Endothelial cell of umbilical vein (primary cell): ENCODE results near the gene COA5. TPM values are rescaled to one million over a fixed set of nuclear protein-coding genes. Genes with fewer than 3 reads are reported as not detected.

ENCODE experiments used
- BruUV-seq: library from RNA; stranded (reverse); fragments of 400-500 nt; replicated peaks from 2 replicates; lab custom pipeline; 2021; lab: Mats Ljungman, UMichigan
- CTCF ChIA-PET: fragments of 300-600, 350-600 bp; sonication (Branson Sonifier 250); formaldehyde crosslinking; loops from one replicate; lab custom pipeline; 2021; ENCODE audit warnings: antibody characterized with exemption, inconsistent platforms; lab: Charles Lee
- POLR2A ChIA-PET: fragments of 300-600, 350-600 bp; sonication (Branson Sonifier 250); formaldehyde crosslinking; loops from one replicate; lab custom pipeline; 2021; ENCODE audit warnings: antibody characterized with exemption, inconsistent platforms; lab: Charles Lee
- DNase-seq: peaks from one replicate; pipeline ENCODE4 v3.0.0-alpha.2; 2011; ENCODE audit warnings: low read depth, low spot score
- FAIRE-seq: peaks from 2 replicates; lab custom pipeline; 2011; peaks lifted over from hg19 to GRCh38; lab: Jason Lieb, UNC
- H2AFZ ChIP-seq: 2 replicates; pipeline ENCODE4 v1.6.0; 2012; ENCODE audit warnings: low read depth, low read length, control low read depth, inconsistent platforms
- H3K27ac ChIP-seq: 2 replicates; pipeline ENCODE4 v1.5.1; 2011; ENCODE audit warnings: low read depth, mild to moderate bottlenecking, control low read depth, low read length, moderate library complexity; ENCODE audit not compliant: insufficient read depth
- H3K27me3 ChIP-seq, 2 experiments: 2 replicates each; pipeline versions ENCODE4 v1.6.0 to v1.6.1; 2011; ENCODE audit warnings: low read length in 2 of 2, mixed read lengths in 1 of 2; ENCODE audit not compliant: control insufficient read depth in 2 of 2, insufficient read depth in 2 of 2
- H3K36me3 ChIP-seq, 2 experiments: 2 replicates in 1 of 2; 3 replicates in 1 of 2; pipeline ENCODE4 v1.5.1; 2011; ENCODE audit warnings: low read length in 2 of 2, mild to moderate bottlenecking in 1 of 2, moderate library complexity in 1 of 2; ENCODE audit not compliant: control insufficient read depth in 2 of 2, insufficient read depth in 2 of 2; ENCODE audit errors: extremely low read depth in 1 of 2
- H3K4me1 ChIP-seq: 3 replicates; pipeline ENCODE4 v1.5.1; 2011; ENCODE audit warnings: mild to moderate bottlenecking, low read length; ENCODE audit not compliant: control insufficient read depth, insufficient read depth; ENCODE audit errors: extremely low read depth
- H3K4me2 ChIP-seq: 2 replicates; pipeline ENCODE4 v1.6.1; 2011; ENCODE audit warnings: low read length, control low read depth, mixed read lengths; ENCODE audit not compliant: insufficient read depth
- H3K4me3 ChIP-seq, 3 experiments: fragments of 200-600 bp in 1 of 3; sonication (generic), shearing (Covaris generic) in 1 of 3; replicated peaks in 1 of 3; 2 replicates each; pipeline ENCODE4 v1.5.1; 2011 to 2016; ENCODE audit warnings: control low read depth in 3 of 3, low read length in 3 of 3, mild to moderate bottlenecking in 2 of 3, inconsistent platforms in 1 of 3, low read depth in 1 of 3, moderate library complexity in 1 of 3; ENCODE audit not compliant: insufficient read depth in 1 of 3
- H3K79me2 ChIP-seq: 2 replicates; pipeline ENCODE4 v1.6.0; 2012; ENCODE audit warnings: low read length, inconsistent platforms; ENCODE audit not compliant: control insufficient read depth, insufficient read depth
- H3K9ac ChIP-seq: replicated peaks from 2 replicates; pipeline ENCODE3; 2011; ENCODE audit warnings: low read length, control low read depth; ENCODE audit not compliant: insufficient read depth; ENCODE audit errors: extremely low read depth
- H3K9me1 ChIP-seq: replicated peaks from 3 replicates; pipeline ENCODE4 v1.6.0; 2011; ENCODE audit warnings: mild to moderate bottlenecking, low read length; ENCODE audit not compliant: control insufficient read depth, insufficient read depth; ENCODE audit errors: extremely low read depth
- H3K9me3 ChIP-seq: replicated peaks from 2 replicates; pipeline ENCODE4 v1.5.1; 2012; ENCODE audit warnings: low read length, inconsistent platforms; ENCODE audit not compliant: control insufficient read depth, insufficient read depth
- H4K20me1 ChIP-seq: replicated peaks from 2 replicates; pipeline ENCODE3; 2011; ENCODE audit warnings: mild to moderate bottlenecking, low read length; ENCODE audit not compliant: control insufficient read depth, insufficient read depth; ENCODE audit errors: extremely low read depth
- JUN ChIP-seq: IDR thresholded peaks from 2 replicates; pipeline ENCODE4 v1.6.1; 2011; ENCODE audit warnings: borderline replicate concordance, low read depth; ENCODE audit not compliant: insufficient read length, insufficient read depth
- POLR2A ChIP-seq: IDR thresholded peaks from 2 replicates; pipeline ENCODE4 v1.6.1; 2012; ENCODE audit warnings: low read depth, mild to moderate bottlenecking, control low read depth, low read length
- POLR2AphosphoS5 ChIP-seq: IDR thresholded peaks from 2 replicates; pipeline ENCODE4 v1.6.1; 2012; ENCODE audit warnings: low read depth, mild to moderate bottlenecking, control low read depth, low read length, moderate library complexity; ENCODE audit not compliant: insufficient read depth
- dilution Hi-C: fragments of 300-500 bp; cut with MboI; formaldehyde crosslinking; loops from one replicate; pipeline ENCODE4 v1.15.0; 2019; ENCODE audit warnings: low sequenced_read_pairs; ENCODE audit not compliant: extremely low pct_ligation_motif_present
- intact Hi-C: fragments of 100-400 bp; cut with micrococcal nuclease; formaldehyde crosslinking; loops from one replicate; pipeline ENCODE4 v1.10.0; 2022
- polyA plus RNA-seq, 4 experiments: library from polyadenylated mRNA; depleted of rRNA in 3 of 4; stranded (reverse) in 3 of 4; unstranded in 1 of 4; fragments of >200 nt; gene quantifications; 2 replicates each; pipeline versions ENCODE4 v1.2.1 to v1.2.3, GENCODE V29; 2011 to 2012; ENCODE audit warnings: missing spikeins in 1 of 4
- total RNA-seq: library from RNA; stranded (reverse); gene quantifications from 2 replicates; pipeline ENCODE4 v1.2.3, GENCODE V29; 2021
- TF ChIP-seq, protein P1 (sequence below), 2 donors: IDR thresholded peaks; 1 replicate in 1 of 2; 2 replicates in 1 of 2; pipeline ENCODE4 v1.5.1; 2011; ENCODE audit warnings: low read length in 2 of 2, mild to moderate bottlenecking in 2 of 2, moderate library complexity in 2 of 2, control low read depth in 1 of 2, inconsistent platforms in 1 of 2, low read depth in 1 of 2; ENCODE audit not compliant: insufficient read depth in 1 of 2; ENCODE audit errors: extremely low read depth in 1 of 2
- TF ChIP-seq, protein P2 (sequence below): IDR thresholded peaks from 2 replicates; pipeline ENCODE4 v1.6.1; 2011; ENCODE audit not compliant: insufficient read depth, insufficient read length

Gene COA5
- total and polyA plus RNA-seq, 2 donors (not counting 3 experiments of a cell fraction or from before 2014, with no cell fraction given) = 16.5 to 17.7 TPM

DNA sequence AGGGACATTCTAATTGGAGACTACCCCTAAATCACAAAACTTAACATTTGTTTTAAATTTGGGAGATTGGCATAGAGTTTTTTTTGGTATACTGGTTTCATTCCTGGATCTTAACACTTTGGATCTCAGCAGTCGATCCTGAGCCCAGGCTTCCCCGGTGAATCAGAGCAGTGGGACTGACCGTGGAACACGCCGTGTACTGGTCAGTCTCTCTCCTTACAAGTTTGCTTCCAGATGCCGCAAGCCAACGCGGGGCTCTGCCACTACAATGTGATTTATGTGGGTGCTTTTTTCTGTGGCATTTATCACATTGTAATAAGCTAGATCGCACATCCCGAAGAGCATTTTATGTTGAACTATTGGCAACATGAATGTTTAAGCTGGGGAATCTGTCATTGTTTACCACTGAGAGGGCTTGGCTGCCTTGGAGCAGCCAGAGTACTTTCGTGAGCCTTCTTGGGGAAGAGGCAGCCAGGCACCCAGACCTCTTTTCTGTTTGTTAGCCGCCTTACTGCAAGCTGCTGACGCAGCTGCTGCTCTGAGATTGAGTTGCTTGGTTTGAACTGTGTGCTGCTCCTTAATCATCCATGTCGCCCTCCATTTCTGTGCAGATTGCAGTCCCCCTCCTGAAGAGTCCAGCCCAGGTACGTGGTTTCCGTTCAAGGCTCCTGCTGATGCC, 49.3 kb downstream of the COA5 start:
- no peaks in the 10 kb centered on the region for H3K4me1 ChIP-seq
- no peak overlapping the region for H3K9ac ChIP-seq
- peaks cover 2 to 26% of the 10 kb centered on the region in 2 experiments for H3K36me3 ChIP-seq
- no peaks in the 10 kb centered on the region for H3K9me1 ChIP-seq
- H3K4me3 ChIP-seq = no peak overlapping the region
- no peak overlapping the region for H2AFZ ChIP-seq
- no TSS peak for BruUV-seq
- H3K27me3 ChIP-seq = no peaks in the 10 kb centered on the region
- DNase-seq (no peak), FAIRE-seq (no peak)
- intact Hi-C loops (no loop called here), dilution Hi-C loops (no loop called here)
- no peak overlapping the region for H3K27ac ChIP-seq
- no peak overlapping the region for H3K4me2 ChIP-seq
- H3K9me3 ChIP-seq = no peaks in the 10 kb centered on the region
- H3K79me2 ChIP-seq = no peaks in the 10 kb centered on the region
- TF ChIP-seq, protein P1, sequence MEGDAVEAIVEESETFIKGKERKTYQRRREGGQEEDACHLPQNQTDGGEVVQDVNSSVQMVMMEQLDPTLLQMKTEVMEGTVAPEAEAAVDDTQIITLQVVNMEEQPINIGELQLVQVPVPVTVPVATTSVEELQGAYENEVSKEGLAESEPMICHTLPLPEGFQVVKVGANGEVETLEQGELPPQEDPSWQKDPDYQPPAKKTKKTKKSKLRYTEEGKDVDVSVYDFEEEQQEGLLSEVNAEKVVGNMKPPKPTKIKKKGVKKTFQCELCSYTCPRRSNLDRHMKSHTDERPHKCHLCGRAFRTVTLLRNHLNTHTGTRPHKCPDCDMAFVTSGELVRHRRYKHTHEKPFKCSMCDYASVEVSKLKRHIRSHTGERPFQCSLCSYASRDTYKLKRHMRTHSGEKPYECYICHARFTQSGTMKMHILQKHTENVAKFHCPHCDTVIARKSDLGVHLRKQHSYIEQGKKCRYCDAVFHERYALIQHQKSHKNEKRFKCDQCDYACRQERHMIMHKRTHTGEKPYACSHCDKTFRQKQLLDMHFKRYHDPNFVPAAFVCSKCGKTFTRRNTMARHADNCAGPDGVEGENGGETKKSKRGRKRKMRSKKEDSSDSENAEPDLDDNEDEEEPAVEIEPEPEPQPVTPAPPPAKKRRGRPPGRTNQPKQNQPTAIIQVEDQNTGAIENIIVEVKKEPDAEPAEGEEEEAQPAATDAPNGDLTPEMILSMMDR (IDR thresholded peaks at IDR 0.05; ENCODE audit: extremely low read depth in 1 of 2, insufficient read depth in 1 of 2, low read depth in 1 of 2, low read length in 2 of 2) = no peak
- no peaks in the 10 kb centered on the region for H4K20me1 ChIP-seq
- ChIA-PET POLR2A (no interaction called here), CTCF (interaction anchor here (0.7 to 2.1 kb wide), 5 partner anchors 10 to 146 kb away, joined by 3 to 22 read pairs (median 3); no protein-coding TSS in a partner anchor)

DNA sequence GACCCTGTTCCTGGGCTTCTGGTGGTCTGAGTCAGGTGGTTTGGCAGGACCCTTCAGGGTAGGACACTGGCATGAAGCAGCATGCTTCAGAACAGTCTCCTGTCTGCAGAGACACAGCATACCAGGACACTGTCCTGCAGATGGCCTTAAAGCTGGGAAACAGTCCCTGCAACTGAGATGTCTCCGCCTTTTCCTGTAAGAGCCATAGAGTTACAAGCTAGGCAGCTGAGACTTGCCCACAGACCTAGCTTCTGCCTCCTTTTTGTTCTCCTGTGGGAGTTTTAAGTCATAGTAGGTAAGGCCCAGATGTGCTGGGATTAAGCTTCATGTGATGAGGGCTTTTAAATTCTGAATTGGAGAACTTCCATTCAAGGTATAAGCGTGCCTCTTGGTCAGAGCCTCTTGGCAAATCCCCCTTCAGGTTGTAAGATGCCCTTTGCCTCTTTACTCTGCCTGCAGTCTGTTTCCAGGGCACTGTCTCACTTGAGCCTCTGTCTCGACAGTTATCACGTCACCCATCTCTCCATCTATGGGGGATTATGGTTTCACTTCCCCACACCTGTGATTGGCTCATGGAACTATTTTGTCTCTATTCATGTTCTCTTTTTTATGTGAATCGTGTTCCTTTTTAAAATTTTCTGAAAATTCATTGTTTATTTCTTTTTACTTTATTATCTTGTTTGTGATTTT, 51.8 kb downstream of the COA5 start:
- ChIA-PET CTCF (interaction anchor here (0.6 to 1.4 kb wide), 6 partner anchors 13 to 146 kb away, joined by 3 to 4 read pairs (median 4); no protein-coding TSS in a partner anchor), POLR2A (no interaction called here)
- no peaks in the 10 kb centered on the region for H3K27me3 ChIP-seq
- H3K36me3 ChIP-seq = peaks cover 2 to 27% of the 10 kb centered on the region in 2 experiments
- intact Hi-C loops = no loop called here
- no TSS peak for BruUV-seq
- dilution Hi-C loops = no loop called here
- H3K9ac ChIP-seq = no peak overlapping the region
- H4K20me1 ChIP-seq = no peaks in the 10 kb centered on the region
- DNase-seq (no peak), FAIRE-seq (no peak)
- TF ChIP-seq, protein P1 (IDR thresholded peaks at IDR 0.05; ENCODE audit: extremely low read depth in 1 of 2, insufficient read depth in 1 of 2, low read depth in 1 of 2, low read length in 2 of 2) = no peak
- TF ChIP-seq POLR2A (no peak), POLR2AphosphoS5 (no peak), JUN (no peak)
- TF ChIP-seq, protein P2, sequence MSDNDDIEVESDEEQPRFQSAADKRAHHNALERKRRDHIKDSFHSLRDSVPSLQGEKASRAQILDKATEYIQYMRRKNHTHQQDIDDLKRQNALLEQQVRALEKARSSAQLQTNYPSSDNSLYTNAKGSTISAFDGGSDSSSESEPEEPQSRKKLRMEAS = no peak
- H3K4me3 ChIP-seq = no peak overlapping the region
- H3K4me2 ChIP-seq = no peak overlapping the region
- no peaks in the 10 kb centered on the region for H3K9me3 ChIP-seq
- H3K4me1 ChIP-seq = no peaks in the 10 kb centered on the region
- no peaks in the 10 kb centered on the region for H3K79me2 ChIP-seq
- H3K9me1 ChIP-seq = no peaks in the 10 kb centered on the region
- no peak overlapping the region for H2AFZ ChIP-seq
- H3K27ac ChIP-seq = no peak overlapping the region
